Transverse colon (tissue), 4 donors: ENCODE data around the gene PIGR.

Source experiments
- POLR2AphosphoS5 ChIP-seq, 3 donors: sonication (generic); formaldehyde crosslinking; IDR thresholded peaks; one replicate each; pipeline ENCODE4 v1.6.1; 2016; ENCODE audit warnings: antibody characterized with exemption in 3 of 3
- TF ChIP-seq, protein P1 (sequence below), 5 experiments: fragments of 200-600 bp in 3 of 5; fragments of 450-650 bp in 2 of 5; sonication (generic) in 3 of 5; IDR thresholded peaks; 1 replicate in 2 of 5; 2 replicates in 3 of 5; pipeline ENCODE4 v1.5.1; 2016 to 2017; ENCODE audit warnings: antibody characterized with exemption in 5 of 5, inconsistent platforms in 3 of 5, mild to moderate bottlenecking in 2 of 5, moderate library complexity in 1 of 5

- TF ChIP-seq, protein P1, sequence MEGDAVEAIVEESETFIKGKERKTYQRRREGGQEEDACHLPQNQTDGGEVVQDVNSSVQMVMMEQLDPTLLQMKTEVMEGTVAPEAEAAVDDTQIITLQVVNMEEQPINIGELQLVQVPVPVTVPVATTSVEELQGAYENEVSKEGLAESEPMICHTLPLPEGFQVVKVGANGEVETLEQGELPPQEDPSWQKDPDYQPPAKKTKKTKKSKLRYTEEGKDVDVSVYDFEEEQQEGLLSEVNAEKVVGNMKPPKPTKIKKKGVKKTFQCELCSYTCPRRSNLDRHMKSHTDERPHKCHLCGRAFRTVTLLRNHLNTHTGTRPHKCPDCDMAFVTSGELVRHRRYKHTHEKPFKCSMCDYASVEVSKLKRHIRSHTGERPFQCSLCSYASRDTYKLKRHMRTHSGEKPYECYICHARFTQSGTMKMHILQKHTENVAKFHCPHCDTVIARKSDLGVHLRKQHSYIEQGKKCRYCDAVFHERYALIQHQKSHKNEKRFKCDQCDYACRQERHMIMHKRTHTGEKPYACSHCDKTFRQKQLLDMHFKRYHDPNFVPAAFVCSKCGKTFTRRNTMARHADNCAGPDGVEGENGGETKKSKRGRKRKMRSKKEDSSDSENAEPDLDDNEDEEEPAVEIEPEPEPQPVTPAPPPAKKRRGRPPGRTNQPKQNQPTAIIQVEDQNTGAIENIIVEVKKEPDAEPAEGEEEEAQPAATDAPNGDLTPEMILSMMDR (IDR thresholded peaks at IDR 0.05): no peak
- no peak for TF ChIP-seq POLR2AphosphoS5 (IDR thresholded peaks at IDR 0.05)
Observed at GRCh38 chr1:206915030-206915735, 31.1 kb downstream of the PIGR start.
